GM18526 (cell line): ENCODE measurements around the gene WNT4.

ENCODE experiments used
- POLR2A ChIP-seq: IDR thresholded peaks from 3 replicates; pipeline ENCODE4 v1.6.1; 2011; ENCODE audit not compliant: insufficient read length; ENCODE audit errors: extremely low read depth

The WNT4 gene

GRCh38 chr1:22142315-22143064 is 407 bp downstream of the WNT4 start:
- no peak for TF ChIP-seq POLR2A

GRCh38 chr1:22141554-22142314 is 1.2 kb downstream of the WNT4 start:
- no peak for TF ChIP-seq POLR2A

GRCh38 chr1:22140694-22141093 is 2.2 kb downstream of the WNT4 start:
- no peak for TF ChIP-seq POLR2A

- TF ChIP-seq POLR2A: no peak
Observed at GRCh38 chr1:22139817-22140216, 3.1 kb downstream of the WNT4 start.

GRCh38 chr1:22139066-22139594 is 3.8 kb downstream of the WNT4 start:
- no peak for TF ChIP-seq POLR2A

GRCh38 chr1:22137004-22137720 is 5.7 kb downstream of the WNT4 start:
- TF ChIP-seq POLR2A: no peak

DNA sequence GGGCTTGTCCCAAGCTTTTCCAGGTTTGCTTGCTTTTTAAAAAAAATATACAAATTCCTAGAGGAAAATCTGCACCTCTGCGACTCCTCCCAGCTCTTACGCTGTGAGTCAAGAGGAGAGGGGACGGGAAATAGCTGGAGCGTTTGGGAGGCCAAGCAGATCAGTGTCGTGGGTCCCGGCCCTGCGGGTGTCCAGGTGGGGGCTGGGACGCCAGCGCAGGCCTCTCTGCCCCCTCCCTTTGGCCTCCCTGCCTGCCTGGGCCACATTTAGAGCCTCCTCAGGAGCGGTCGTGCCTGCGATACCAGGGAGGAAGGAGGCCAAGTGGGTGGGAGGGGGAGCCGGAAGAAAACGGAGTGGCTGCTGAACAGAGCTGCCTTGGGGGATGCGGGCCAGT is 9.0 kb downstream of the WNT4 start:
- no peak for TF ChIP-seq POLR2A

DNA sequence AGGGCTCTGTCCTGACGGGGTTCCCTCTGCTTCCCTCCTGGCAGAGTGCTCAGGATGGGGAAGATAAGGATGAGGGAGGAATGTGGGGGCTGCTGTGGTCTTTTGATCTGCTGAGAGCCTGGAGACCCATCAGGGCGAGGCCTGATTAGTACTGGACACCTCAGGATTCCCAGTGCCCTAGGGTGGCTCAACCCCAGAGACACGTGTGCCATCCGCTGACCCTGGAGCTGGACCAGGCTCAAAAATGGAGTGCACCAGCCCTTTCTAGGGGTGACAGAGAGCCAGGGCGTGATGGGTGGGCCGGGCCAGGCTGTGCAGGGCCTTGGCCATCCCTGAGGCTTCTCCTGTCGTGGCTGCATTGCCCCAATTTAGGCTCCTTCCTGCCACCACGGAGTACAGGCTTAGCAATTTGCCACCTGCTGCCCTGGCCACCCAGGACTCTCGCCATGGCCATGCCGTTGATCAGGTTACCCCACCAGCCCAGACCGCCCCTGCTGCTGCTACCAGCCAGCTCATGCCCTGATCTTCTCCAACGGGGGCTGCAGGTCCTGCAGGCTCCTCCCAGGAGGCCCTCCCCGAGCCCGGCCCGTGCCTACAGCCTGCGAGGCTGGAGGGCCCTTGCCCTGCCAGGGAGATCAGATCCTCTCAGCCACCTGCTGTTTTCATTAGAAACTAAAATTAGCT is 9.5 kb downstream of the WNT4 start:
- no peak for TF ChIP-seq POLR2A

- no peak for TF ChIP-seq POLR2A
Observed at GRCh38 chr1:22132517-22133235, 10.2 kb downstream of the WNT4 start.

DNA sequence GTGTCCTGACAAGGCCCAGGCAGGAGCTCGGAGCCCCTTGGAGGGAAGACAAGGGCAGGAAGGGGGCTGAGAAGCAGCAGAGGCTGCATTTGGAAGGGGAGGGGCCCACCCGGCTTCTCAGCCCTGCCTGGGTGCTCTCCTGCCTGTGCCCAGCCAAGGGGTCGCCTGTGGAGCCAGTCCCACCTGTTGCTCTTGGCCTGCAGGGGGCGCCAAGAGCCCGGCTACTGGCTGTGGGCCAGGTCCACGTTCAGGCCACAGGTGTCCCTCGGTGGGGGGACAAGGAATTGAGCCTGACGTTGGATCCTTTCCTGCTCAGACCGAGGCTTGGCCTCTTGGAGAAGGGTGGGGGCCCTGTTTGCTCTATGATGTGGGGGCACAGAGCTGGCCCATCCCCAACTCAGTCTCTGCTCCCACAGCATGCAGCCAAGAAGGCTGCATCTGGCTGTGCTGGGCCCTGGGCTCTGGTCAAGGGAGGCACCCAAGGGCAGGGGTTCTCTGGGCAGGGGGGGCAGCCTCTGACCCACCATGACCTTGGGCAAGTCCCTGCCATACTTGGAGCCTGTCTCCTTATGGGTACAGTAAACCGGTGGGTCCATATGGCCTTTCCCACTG is 10.9 kb downstream of the WNT4 start:
- no peak for TF ChIP-seq POLR2A

GRCh38 chr1:22131062-22131461 is 11.8 kb downstream of the WNT4 start:
- TF ChIP-seq POLR2A: no peak

- no peak for TF ChIP-seq POLR2A
Observed at GRCh38 chr1:22129501-22130117, 13.3 kb downstream of the WNT4 start.

DNA sequence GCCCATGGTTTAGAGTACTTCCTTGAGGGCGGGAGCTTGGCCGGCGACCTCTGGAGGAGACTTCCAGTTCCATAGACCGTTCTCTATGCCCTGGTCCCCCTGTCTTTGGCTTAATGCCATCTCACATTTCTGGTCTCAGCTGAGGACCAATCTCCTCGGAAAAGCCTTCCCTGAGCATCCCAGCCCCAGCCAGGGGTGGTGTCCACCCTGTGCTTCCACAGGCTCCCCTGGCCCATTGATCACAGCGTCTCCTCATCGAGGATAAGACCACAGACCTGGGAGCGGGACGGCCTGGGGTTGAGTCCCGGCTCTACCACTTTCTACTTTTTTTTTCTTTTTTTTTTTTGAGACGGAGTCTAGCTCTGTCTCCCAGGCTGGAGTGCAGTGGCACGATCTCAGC is 14.5 kb downstream of the WNT4 start:
- TF ChIP-seq POLR2A: no peak

DNA sequence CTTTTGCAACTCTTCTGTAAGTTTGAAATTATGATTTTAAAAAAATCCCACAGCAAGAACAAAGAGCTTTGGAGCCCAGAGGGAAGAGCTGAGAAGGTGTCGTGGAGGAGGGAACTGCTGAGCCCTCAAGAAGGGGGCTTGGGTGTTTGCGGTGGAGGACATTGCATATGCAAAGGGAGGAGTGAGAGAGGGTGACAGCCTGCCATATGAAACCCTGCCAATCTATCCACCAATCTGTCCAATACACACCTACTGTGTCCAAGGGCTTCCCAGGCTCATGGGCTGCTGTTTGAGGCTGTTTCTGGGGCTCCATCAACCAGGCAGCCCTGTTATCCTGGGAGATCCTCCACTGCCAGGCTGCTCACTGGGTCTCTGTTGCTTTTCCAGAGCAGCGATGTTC is 15.2 kb downstream of the WNT4 start:
- TF ChIP-seq POLR2A: no peak

GRCh38 chr1:22127248-22127647 is 15.6 kb downstream of the WNT4 start:
- TF ChIP-seq POLR2A: no peak
